Aorta (tissue), 5 donors: ENCODE measurements around the gene GJB6. TPM values are rescaled to one million over a fixed set of nuclear protein-coding genes. Genes with fewer than 3 reads are reported as not detected.

ENCODE experiments used
- ATAC-seq: fragments of 200-7000 bp; cut with Tn5 transposase; one replicate; pipeline ENCODE4 v1.9.1; 2022; ENCODE audit warnings: moderate library complexity; ENCODE audit not compliant: low FRiP score
- DNase-seq, 2 donors: peaks; one replicate each; pipeline ENCODE4 v3.0.0-alpha.2; 2020
- H3K27ac ChIP-seq, 2 donors: one replicate each; pipeline ENCODE4 v1.5.1; 2013; ENCODE audit warnings: low read length in 2 of 2, mild to moderate bottlenecking in 2 of 2, moderate library complexity in 2 of 2, control low read depth in 1 of 2, inconsistent platforms in 1 of 2, low read depth in 1 of 2
- H3K27me3 ChIP-seq, 2 donors: one replicate each; pipeline ENCODE4 v1.6.1; 2013; ENCODE audit warnings: control low read depth in 1 of 2, low read length in 1 of 2, mild to moderate bottlenecking in 1 of 2, moderate library complexity in 1 of 2; ENCODE audit not compliant: insufficient read depth in 2 of 2, control insufficient read depth in 1 of 2
- H3K36me3 ChIP-seq, 2 donors: one replicate each; pipeline ENCODE4 v1.6.1; 2013; ENCODE audit warnings: control low read depth in 1 of 2, low read length in 1 of 2, mild to moderate bottlenecking in 1 of 2; ENCODE audit not compliant: insufficient read depth in 2 of 2, control insufficient read depth in 1 of 2
- H3K4me1 ChIP-seq, 2 donors: one replicate each; pipeline ENCODE4 v1.6.1; 2013; ENCODE audit warnings: low read length in 2 of 2, control low read depth in 1 of 2, mild to moderate bottlenecking in 1 of 2, moderate library complexity in 1 of 2; ENCODE audit not compliant: insufficient read depth in 2 of 2, control insufficient read depth in 1 of 2
- H3K4me3 ChIP-seq, 2 donors: one replicate each; pipeline ENCODE4 v1.5.1; 2013; ENCODE audit warnings: low read length in 2 of 2, control low read depth in 1 of 2, mild to moderate bottlenecking in 1 of 2
- H3K9me3 ChIP-seq: one replicate; pipeline ENCODE4 v1.6.1; 2013; ENCODE audit warnings: mild to moderate bottlenecking, low read length; ENCODE audit not compliant: control insufficient read depth
- WGBS, 2 donors: extraction: QIAGEN DNeasy Blood & Tissue Kit; methylation state at CpG; one replicate each; pipeline ENCODE4 v1.1.7; 2013; 5-methylcytosine and 5-hydroxymethylcytosine counted together
- intact Hi-C, 2 donors: fragments of 100-400 bp; cut with DNase I; formaldehyde crosslinking; loops; one replicate each; pipeline versions ENCODE4 v1.14.2 to v1.15.0; 2022
- polyA plus RNA-seq, 2 donors: library from polyadenylated mRNA; stranded (reverse); fragments of 200-250 nt; gene quantifications; one replicate each; pipeline ENCODE4 v1.2.3, GENCODE V29; 2013
- total RNA-seq, 2 donors: library from RNA; stranded (reverse); fragmentation: NEBNext Ultra II Directional; extraction: Animal tissue kit (Norgen Biotek cat#: 25700); gene quantifications; one replicate each; pipeline ENCODE4 v1.2.1, GENCODE V29; 2021
- donor health status: healthy with polysubstance abuse.
- donor health status: Bipolar disorder and iron deficiency.
- donor health status: DM: no; HTN: no; CAD: no.
- donor health status: DM: no; HTN: no; CAD: no.
- donor health status: DM: yes; HTN: yes; CAD: no.

The GJB6 gene
- total and polyA plus RNA-seq, 4 donors = 0.25 TPM; not detected in 3

DNA sequence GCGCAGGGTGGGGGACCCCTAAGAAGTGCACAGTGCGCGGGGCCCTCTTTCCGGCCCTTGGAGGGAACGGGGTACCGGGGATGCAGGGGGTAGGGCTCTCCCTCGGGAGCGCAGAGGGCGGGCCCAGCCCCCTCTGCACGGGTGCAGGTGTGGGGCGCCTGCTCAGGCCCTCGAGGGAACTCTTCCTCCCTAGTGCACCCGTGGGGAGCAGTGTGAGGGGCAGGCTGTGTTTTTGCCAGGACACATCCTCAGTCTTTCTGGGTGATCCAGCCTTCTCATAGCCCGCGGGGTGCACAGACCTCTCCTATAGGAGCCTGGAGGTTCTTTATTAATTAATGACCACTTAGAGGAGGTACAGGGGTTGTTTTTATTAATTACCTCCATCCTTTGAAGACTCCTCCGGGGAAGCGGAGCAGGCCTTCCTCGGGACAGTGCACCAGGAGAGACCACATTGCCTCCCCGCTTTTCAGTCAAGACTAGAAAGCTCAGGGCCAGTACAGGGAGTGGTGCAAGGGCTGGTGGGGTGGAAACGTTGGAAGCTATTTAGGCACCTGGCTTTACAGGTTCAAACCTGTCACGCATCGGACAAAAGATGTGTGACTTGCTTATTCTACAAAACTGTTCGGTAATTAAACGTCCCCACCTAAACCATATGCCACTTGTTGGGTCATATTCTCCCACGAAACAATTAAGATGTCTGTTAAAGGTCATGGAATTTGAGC lies 598 bp upstream of the GJB6 start:
- peaks cover 0 to 5% of the 10 kb centered on the region in 2 donors for H3K27me3 ChIP-seq
- no peaks in the 10 kb centered on the region for H3K36me3 ChIP-seq
- intact Hi-C loops = no loop called here
- 29 to 33% methylated on average over 25 of the region's 25 CpGs for WGBS, 2 donors
- no peak overlapping the region for H3K27ac ChIP-seq
- H3K9me3 ChIP-seq = no peaks in the 10 kb centered on the region
- H3K4me1 ChIP-seq = no peaks in the 10 kb centered on the region
- DNase-seq = no peak
- ATAC-seq = no peak
- no peak overlapping the region for H3K4me3 ChIP-seq

DNA sequence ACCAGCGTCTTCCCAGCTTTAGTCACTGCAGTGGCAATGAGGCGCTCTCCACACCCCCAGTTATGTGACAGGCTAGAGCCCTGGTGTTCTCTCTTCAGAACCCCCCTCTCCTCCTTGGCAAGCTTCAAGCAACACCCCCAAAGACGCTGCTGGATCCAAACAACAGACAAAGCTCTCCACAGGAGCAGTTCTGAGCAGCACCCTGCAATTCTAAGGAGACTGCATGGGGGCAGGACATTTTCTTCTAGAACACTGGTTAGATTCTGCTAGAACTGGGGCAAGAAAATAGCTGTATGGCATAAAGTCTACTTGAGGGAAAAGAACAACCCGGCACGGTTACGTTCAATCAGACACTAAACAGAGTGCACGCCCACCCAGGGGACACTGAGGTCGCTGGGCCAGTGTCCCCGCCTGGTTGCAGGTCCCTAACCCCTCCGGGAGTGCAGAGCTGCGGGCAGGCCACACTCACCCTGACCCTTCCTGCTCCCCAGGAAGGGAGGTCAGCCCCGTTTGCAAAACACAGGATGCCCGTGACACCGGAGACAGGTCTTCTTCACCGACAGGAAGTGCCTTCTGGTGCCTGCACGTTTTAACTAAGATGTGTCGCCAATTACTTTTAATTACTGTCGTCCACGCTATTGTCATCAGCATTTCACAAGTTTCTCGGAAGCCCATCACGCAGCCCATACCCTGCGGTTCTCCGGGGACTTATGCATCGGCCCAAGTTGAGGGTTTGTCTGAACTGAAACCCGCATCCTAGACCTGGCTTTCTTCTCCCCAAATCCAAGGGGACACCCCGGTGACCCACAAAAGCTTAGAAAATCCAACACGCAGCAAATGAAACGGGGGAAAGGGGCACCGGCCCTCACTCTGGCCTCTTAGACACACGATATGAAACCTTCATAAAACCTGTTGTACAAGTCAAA lies 943 bp downstream of the GJB6 start:
- no peaks in the 10 kb centered on the region for H3K9me3 ChIP-seq
- no peak overlapping the region for H3K4me3 ChIP-seq
- DNase-seq = no peak
- no peaks in the 10 kb centered on the region for H3K36me3 ChIP-seq
- WGBS, 2 donors = 22 to 25% methylated on average over 30 of the region's 30 CpGs
- intact Hi-C loops = no loop called here
- H3K27me3 ChIP-seq = peaks cover 0 to 5% of the 10 kb centered on the region in 2 donors
- no peaks in the 10 kb centered on the region for H3K4me1 ChIP-seq
- no peak for ATAC-seq
- H3K27ac ChIP-seq = no peak overlapping the region

GRCh38 chr13:20227730-20228129 lies 4.4 kb downstream of the GJB6 start:
- intact Hi-C loops = no loop called here
- Histone ChIP-seq H3K4me3 (no peak overlapping the region), H3K4me1 (no peaks in the 10 kb centered on the region), H3K9me3 (no peaks in the 10 kb centered on the region), H3K36me3 (no peaks in the 10 kb centered on the region), H3K27ac (no peak overlapping the region), H3K27me3 (peaks cover 0 to 5% of the 10 kb centered on the region in 2 donors)
- no peak for DNase-seq
- WGBS, 2 donors = 60 to 61% methylated on average over 6 of the region's 6 CpGs
- ATAC-seq = no peak

DNA sequence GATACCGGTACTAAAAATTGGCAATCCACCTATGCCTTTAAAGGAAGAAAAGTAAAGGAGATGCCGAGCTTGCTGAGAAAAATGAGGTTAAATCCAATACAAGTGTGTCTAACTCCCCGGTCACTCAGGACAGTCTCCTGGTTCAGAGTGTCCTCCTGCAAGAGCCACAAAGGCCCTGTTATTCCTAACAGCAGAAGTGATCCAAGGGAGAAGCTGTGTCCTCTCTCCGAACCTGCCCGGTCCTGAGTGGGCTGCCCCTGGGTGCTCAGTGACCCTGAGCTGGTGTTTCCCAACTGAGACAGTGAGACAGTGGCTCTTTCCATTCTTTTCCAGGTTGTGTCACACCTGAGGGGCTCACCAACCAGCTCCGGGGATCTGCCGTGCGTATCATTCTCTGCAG lies 4.8 kb downstream of the GJB6 start:
- peaks cover 0 to 4% of the 10 kb centered on the region in 2 donors for H3K27me3 ChIP-seq
- DNase-seq = no peak
- 84 to 85% methylated on average over 8 of the region's 8 CpGs for WGBS, 2 donors

DNA sequence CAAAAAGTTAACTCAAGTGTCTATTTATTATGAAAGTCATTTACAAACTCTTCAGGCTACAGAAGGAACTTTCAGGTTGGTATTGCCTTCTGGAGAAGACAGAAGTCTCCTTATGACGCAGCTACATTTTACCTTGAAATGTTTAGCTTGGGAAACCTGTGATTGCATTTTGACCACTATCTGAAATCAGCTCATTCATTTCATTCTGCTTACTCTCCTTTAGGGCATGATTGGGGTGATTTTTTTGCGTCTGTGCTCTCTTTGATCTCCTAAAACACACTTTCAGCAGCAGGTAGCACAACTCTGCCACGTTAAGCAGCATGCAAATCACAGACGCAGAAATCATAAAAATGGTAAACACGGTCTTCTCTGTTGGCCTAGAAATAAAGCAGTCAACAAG lies 9.6 kb downstream of the GJB6 start:
- Histone ChIP-seq H3K27me3 (peaks cover 0 to 1% of the 10 kb centered on the region in 2 donors), H3K27ac (no peak overlapping the region), H3K4me3 (no peak overlapping the region), H3K4me1 (no peaks in the 10 kb centered on the region), H3K36me3 (no peaks in the 10 kb centered on the region), H3K9me3 (peaks cover 4% of the 10 kb centered on the region)
- no peak for DNase-seq
- ATAC-seq = no peak
- intact Hi-C loops = no loop called here
- WGBS, 2 donors = 71 to 77% methylated on average over 5 of the region's 5 CpGs

More for the DNA sequence above, 4.8 kb downstream of the GJB6 start:
- intact Hi-C loops = no loop called here
- Histone ChIP-seq H3K9me3 (no peaks in the 10 kb centered on the region), H3K36me3 (no peaks in the 10 kb centered on the region), H3K4me1 (no peaks in the 10 kb centered on the region), H3K4me3 (no peak overlapping the region), H3K27ac (no peak overlapping the region)
- ATAC-seq = no peak

GRCh38 chr13:20221772-20222171 lies 10.3 kb downstream of the GJB6 start:
- no peak for DNase-seq
- Histone ChIP-seq H3K9me3 (peaks cover 4% of the 10 kb centered on the region), H3K27me3 (peaks cover 0 to 1% of the 10 kb centered on the region in 2 donors), H3K4me3 (no peak overlapping the region), H3K4me1 (no peaks in the 10 kb centered on the region), H3K36me3 (no peaks in the 10 kb centered on the region), H3K27ac (no peak overlapping the region)
- intact Hi-C loops = no loop called here
- WGBS, 2 donors = 75 to 80% methylated on average over 6 of the region's 6 CpGs
- ATAC-seq = no peak

DNA sequence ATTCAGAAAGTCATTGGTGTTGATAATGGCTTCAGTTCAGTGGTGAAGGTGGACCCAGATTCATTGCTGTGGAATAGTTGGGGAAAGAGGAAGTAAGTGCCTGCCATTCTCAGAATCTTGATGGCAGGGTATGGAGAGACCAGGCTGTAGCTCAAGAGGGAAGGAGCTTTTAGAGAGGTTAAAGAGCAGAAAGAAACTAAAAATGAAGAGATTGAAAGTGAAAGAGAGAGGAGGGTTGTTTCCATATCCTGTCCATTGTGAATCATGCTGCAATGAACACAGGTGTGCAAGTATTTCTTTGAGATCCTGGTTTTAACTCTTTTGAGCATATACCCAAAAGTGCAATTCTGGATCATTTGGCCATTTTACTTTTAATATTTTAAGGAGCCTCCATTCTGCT lies 12.5 kb downstream of the GJB6 start:
- no peak overlapping the region for H3K27ac ChIP-seq
- H3K27me3 ChIP-seq = peaks cover 0 to 1% of the 10 kb centered on the region in 2 donors
- H3K36me3 ChIP-seq = no peaks in the 10 kb centered on the region
- H3K4me3 ChIP-seq = no peak overlapping the region
- peaks cover 4% of the 10 kb centered on the region for H3K9me3 ChIP-seq
- ATAC-seq (no peak), DNase-seq (no peak)
- no peaks in the 10 kb centered on the region for H3K4me1 ChIP-seq
- intact Hi-C loops = no loop called here

DNA sequence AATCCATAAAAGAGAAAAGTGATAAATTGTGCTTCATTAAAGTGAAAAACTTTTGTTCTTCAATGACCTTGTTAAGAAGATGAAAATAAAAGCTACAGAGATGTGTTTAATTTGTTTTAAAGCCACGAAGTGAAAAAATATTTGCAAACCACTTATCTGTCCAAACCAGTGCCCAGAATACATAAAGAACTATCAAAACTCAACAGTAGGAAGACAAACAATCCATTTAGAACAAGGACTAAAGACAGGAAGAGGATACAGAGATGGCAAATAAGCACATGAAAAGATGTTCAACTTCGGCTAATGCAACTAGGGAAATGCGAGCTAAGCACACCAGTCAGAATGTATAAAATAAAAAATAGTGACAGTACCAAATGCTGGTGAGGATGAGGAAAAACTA lies 15.0 kb downstream of the GJB6 start:
- Histone ChIP-seq H3K9me3 (peaks cover 4% of the 10 kb centered on the region), H3K27me3 (peaks cover 0 to 1% of the 10 kb centered on the region in 2 donors), H3K27ac (no peak overlapping the region), H3K36me3 (no peaks in the 10 kb centered on the region), H3K4me1 (no peaks in the 10 kb centered on the region), H3K4me3 (no peak overlapping the region)
- intact Hi-C loops = no loop called here
- WGBS, 2 donors = 59 to 66% methylated on average over 3 of the region's 3 CpGs
- DNase-seq = no peak
- no peak for ATAC-seq
